Uterus (tissue), 4 donors: ENCODE data around the gene CGNL1. TPM values are rescaled to one million over a fixed set of nuclear protein-coding genes. Genes with fewer than 3 reads are reported as not detected.

Experiments used
- DNase-seq, 2 donors: peaks; one replicate each; pipeline ENCODE4 v3.0.0-alpha.2; 2019 to 2020
- H3K27ac ChIP-seq, 2 donors: fragments of 200-600 bp; sonication (generic); 1 replicate in 1 of 2; 2 replicates in 1 of 2; pipeline ENCODE4 v1.5.1; 2016 to 2018
- H3K27me3 ChIP-seq, 2 donors: fragments of 200-600 bp; sonication (generic); one replicate each; pipeline ENCODE4 v1.5.1; 2018 to 2019; ENCODE audit warnings: control low read depth in 1 of 2
- H3K36me3 ChIP-seq, 2 donors: fragments of 200-600 bp; sonication (generic); one replicate each; pipeline ENCODE4 v1.5.1; 2019; ENCODE audit warnings: control low read depth in 1 of 2
- H3K4me1 ChIP-seq, 2 donors: fragments of 200-600 bp; sonication (generic); one replicate each; pipeline ENCODE4 v1.5.1; 2018 to 2019; ENCODE audit warnings: control low read depth in 1 of 2
- H3K4me3 ChIP-seq, 2 donors: fragments of 200-600 bp; sonication (generic); 1 replicate in 1 of 2; 2 replicates in 1 of 2; pipeline ENCODE4 v1.5.1; 2018 to 2019; ENCODE audit warnings: mild to moderate bottlenecking in 1 of 2
- H3K9me3 ChIP-seq, 2 donors: fragments of 200-600 bp; sonication (generic); one replicate each; pipeline ENCODE4 v1.5.1; 2019; ENCODE audit warnings: control low read depth in 1 of 2
- CTCF ChIP-seq, 4 experiments: fragments of 200-600 bp in 2 of 4; fragments of 450-650 bp in 2 of 4; sonication (generic) in 2 of 4; IDR thresholded peaks; one replicate each; pipeline ENCODE4 v1.5.1; 2016 to 2019; ENCODE audit warnings: antibody characterized with exemption in 4 of 4, mild to moderate bottlenecking in 2 of 4, moderate library complexity in 1 of 4
- POLR2A ChIP-seq, 2 donors: fragments of 450-650 bp; IDR thresholded peaks; one replicate each; pipeline ENCODE4 v1.6.1; 2016; ENCODE audit warnings: antibody characterized with exemption in 2 of 2, mild to moderate bottlenecking in 1 of 2, moderate library complexity in 1 of 2
- intact Hi-C: fragments of 100-400 bp; cut with DNase I; formaldehyde crosslinking; loops from one replicate; pipeline ENCODE4 v1.15.1; 2023; ENCODE audit warnings: low total_unique reads
- total RNA-seq, 4 donors: library from RNA; depleted of rRNA in 3 of 4; stranded (reverse); fragments of >200 nt in 3 of 4; gene quantifications; one replicate each; pipeline versions ENCODE4 v1.1.0 to v1.2.4, GENCODE V29; 2014 to 2023
- donor health status: DM: yes; HTN: yes; CAD: no.

Gene CGNL1
- total RNA-seq, 4 donors from 2014 or later, result 15.1 to 74.4 (median 31.7) TPM

GRCh38 chr15:57568299-57568698, 192.0 kb downstream of the CGNL1 start:
- H3K4me1 ChIP-seq, result peaks cover 4 to 5% of the 10 kb centered on the region in 2 donors
- intact Hi-C loops, result no loop called here
- peak overlapping the region; percentile 79 to 85 for H3K27ac ChIP-seq
- H3K27me3 ChIP-seq, result no peaks in the 10 kb centered on the region
- no peak for DNase-seq
- TF ChIP-seq POLR2A (IDR thresholded peaks at IDR 0.05) (no peak), CTCF (IDR thresholded peaks at IDR 0.05) (no peak)
- no peaks in the 10 kb centered on the region for H3K36me3 ChIP-seq
- H3K4me3 ChIP-seq, result no peak overlapping the region
- no peaks in the 10 kb centered on the region for H3K9me3 ChIP-seq

- no peak for DNase-seq
- intact Hi-C loops, result no loop called here
- no peaks in the 10 kb centered on the region for H3K9me3 ChIP-seq
- no peaks in the 10 kb centered on the region for H3K27me3 ChIP-seq
- no peak for TF ChIP-seq POLR2A (IDR thresholded peaks at IDR 0.05)
- TF ChIP-seq CTCF (IDR thresholded peaks at IDR 0.05), result no peak
- no peak overlapping the region for H3K27ac ChIP-seq
- H3K36me3 ChIP-seq, result no peaks in the 10 kb centered on the region
- peaks cover 4 to 5% of the 10 kb centered on the region in 2 donors for H3K4me1 ChIP-seq
- H3K4me3 ChIP-seq, result no peak overlapping the region
These were observed 194.0 kb downstream of the CGNL1 start for GRCh38 chr15:57570340-57570739.

- Histone ChIP-seq H3K27me3 (no peaks in the 10 kb centered on the region), H3K27ac (no peak overlapping the region), H3K4me3 (no peak overlapping the region), H3K36me3 (no peaks in the 10 kb centered on the region), H3K4me1 (peaks cover 4 to 5% of the 10 kb centered on the region in 2 donors), H3K9me3 (no peaks in the 10 kb centered on the region)
- TF ChIP-seq POLR2A (IDR thresholded peaks at IDR 0.05) (no peak), CTCF (IDR thresholded peaks at IDR 0.05) (no peak)
- intact Hi-C loops, result no loop called here
- DNase-seq, result no peak
These were observed 194.7 kb downstream of the CGNL1 start for GRCh38 chr15:57570994-57571393.

- Histone ChIP-seq H3K27ac (no peak overlapping the region), H3K4me3 (no peak overlapping the region), H3K27me3 (no peaks in the 10 kb centered on the region), H3K9me3 (no peaks in the 10 kb centered on the region), H3K4me1 (peaks cover 4% of the 10 kb centered on the region in 2 donors), H3K36me3 (no peaks in the 10 kb centered on the region)
- DNase-seq, result no peak
- intact Hi-C loops, result no loop called here
- TF ChIP-seq POLR2A (IDR thresholded peaks at IDR 0.05) (no peak), CTCF (IDR thresholded peaks at IDR 0.05) (no peak)
These were observed 195.4 kb downstream of the CGNL1 start for GRCh38 chr15:57571725-57572124.

GRCh38 chr15:57572468-57572867, 196.2 kb downstream of the CGNL1 start:
- Histone ChIP-seq H3K4me3 (no peak overlapping the region), H3K36me3 (no peaks in the 10 kb centered on the region), H3K27ac (no peak overlapping the region), H3K9me3 (no peaks in the 10 kb centered on the region), H3K27me3 (no peaks in the 10 kb centered on the region), H3K4me1 (peaks cover 0 to 4% of the 10 kb centered on the region in 2 donors)
- no peak for DNase-seq
- intact Hi-C loops, result no loop called here
- TF ChIP-seq POLR2A (IDR thresholded peaks at IDR 0.05) (no peak), CTCF (IDR thresholded peaks at IDR 0.05) (no peak)
